Neuronal stem cell (in vitro differentiated cells): ENCODE measurements around the gene EVX1.

Source experiments
- DNase-seq: peaks from one replicate; pipeline ENCODE4 v3.0.0-alpha.2; 2013; ENCODE audit warnings: low spot score
- H2AFZ ChIP-seq: one replicate; pipeline ENCODE4 v1.6.1; 2013; ENCODE audit warnings: mild to moderate bottlenecking, low read length, inconsistent platforms
- H2AK5ac ChIP-seq: 2 replicates; pipeline ENCODE4 v1.6.1; 2013; ENCODE audit warnings: low read depth, mild to moderate bottlenecking, inconsistent platforms, low read length, moderate library complexity, mixed read lengths
- H2BK120ac ChIP-seq: 2 replicates; pipeline ENCODE4 v1.6.1; 2013; ENCODE audit warnings: low read depth, mild to moderate bottlenecking, inconsistent platforms, low read length, moderate library complexity, mixed read lengths
- H2BK12ac ChIP-seq: one replicate; pipeline ENCODE4 v1.6.1; 2013; ENCODE audit warnings: low read length, inconsistent platforms
- H2BK15ac ChIP-seq: 2 replicates; pipeline ENCODE4 v1.6.1; 2013; ENCODE audit warnings: mild to moderate bottlenecking, low read length, inconsistent platforms, mixed read lengths
- H2BK5ac ChIP-seq: one replicate; pipeline ENCODE4 v1.6.1; 2013; ENCODE audit warnings: inconsistent platforms, mild to moderate bottlenecking, low read length, moderate library complexity
- H3K14ac ChIP-seq: one replicate; pipeline ENCODE4 v1.6.1; 2013; ENCODE audit warnings: low read length, inconsistent platforms
- H3K18ac ChIP-seq: 2 replicates; pipeline ENCODE4 v1.6.1; 2013; ENCODE audit warnings: low read length, inconsistent platforms
- H3K23ac ChIP-seq: 2 replicates; pipeline ENCODE4 v1.6.1; 2013; ENCODE audit warnings: low read depth, mild to moderate bottlenecking, mixed read lengths, low read length, inconsistent platforms; ENCODE audit not compliant: poor library complexity
- H3K27ac ChIP-seq: replicated peaks from 3 replicates; pipeline ENCODE4 v1.5.1; 2013; ENCODE audit warnings: low read length, inconsistent platforms
- H3K27me3 ChIP-seq, 3 experiments: 2 replicates each; pipeline ENCODE4 v1.6.1; 2013; ENCODE audit warnings: low read length in 3 of 3, mild to moderate bottlenecking in 2 of 3, inconsistent platforms in 1 of 3, low read depth in 1 of 3, mixed read lengths in 1 of 3, moderate library complexity in 1 of 3; ENCODE audit not compliant: control insufficient read depth in 3 of 3, insufficient read depth in 3 of 3
- H3K36me3 ChIP-seq, 2 donors: replicated peaks in 1 of 2; 2 replicates each; pipeline ENCODE4 v1.6.1; 2013; ENCODE audit warnings: low read length in 2 of 2; ENCODE audit not compliant: control insufficient read depth in 2 of 2, insufficient read depth in 2 of 2
- H3K4ac ChIP-seq: 2 replicates; pipeline ENCODE4 v1.6.1; 2013; ENCODE audit warnings: inconsistent platforms, mild to moderate bottlenecking, low read length, moderate library complexity
- H3K4me1 ChIP-seq, 2 donors: 1 replicate in 1 of 2; 2 replicates in 1 of 2; pipeline ENCODE4 v1.6.1; 2013; ENCODE audit warnings: low read length in 2 of 2, low read depth in 1 of 2; ENCODE audit not compliant: control insufficient read depth in 2 of 2, insufficient read depth in 1 of 2
- H3K4me2 ChIP-seq: one replicate; pipeline ENCODE4 v1.6.1; 2013; ENCODE audit warnings: mild to moderate bottlenecking, low read length, inconsistent platforms; ENCODE audit not compliant: insufficient read depth, poor library complexity, severe bottlenecking
- H3K4me3 ChIP-seq, 2 donors: 2 replicates each; pipeline ENCODE4 v1.5.1; 2013; ENCODE audit warnings: low read length in 2 of 2, mild to moderate bottlenecking in 2 of 2, inconsistent platforms in 1 of 2, moderate library complexity in 1 of 2
- H3K79me1 ChIP-seq: one replicate; pipeline ENCODE4 v1.6.1; 2013; ENCODE audit warnings: low read depth, mild to moderate bottlenecking, inconsistent platforms, low read length, moderate library complexity
- H3K9ac ChIP-seq: one replicate; pipeline ENCODE4 v1.6.1; 2013; ENCODE audit warnings: mild to moderate bottlenecking, low read depth, low read length, inconsistent platforms; ENCODE audit not compliant: poor library complexity
- H3K9me3 ChIP-seq, 2 donors: replicated peaks in 1 of 2; 2 replicates each; pipeline versions ENCODE3 to v1.6.1; 2013; ENCODE audit warnings: low read length in 2 of 2, mild to moderate bottlenecking in 2 of 2, inconsistent platforms in 1 of 2, low read depth in 1 of 2, mixed read lengths in 1 of 2, moderate library complexity in 1 of 2; ENCODE audit not compliant: control insufficient read depth in 2 of 2, insufficient read depth in 1 of 2
- H4K8ac ChIP-seq: one replicate; pipeline ENCODE4 v1.6.1; 2013; ENCODE audit warnings: low read depth, mild to moderate bottlenecking, inconsistent platforms, low read length, moderate library complexity
- H4K91ac ChIP-seq: one replicate; pipeline ENCODE4 v1.6.1; 2013; ENCODE audit warnings: low read length, low read depth, mild to moderate bottlenecking, inconsistent platforms; ENCODE audit not compliant: poor library complexity
- WGBS, 2 donors: extraction: QIAGEN DNeasy Blood & Tissue Kit; methylation state at CpG; one replicate each; pipeline ENCODE4 v1.1.7; 2013; ENCODE audit warnings: missing lambda C conversion rate in 2 of 2, mixed read lengths in 1 of 2; ENCODE audit not compliant: insufficient read length in 2 of 2, insufficient replicate concordance in 1 of 2; ENCODE audit errors: extremely low coverage in 2 of 2; 5-methylcytosine and 5-hydroxymethylcytosine counted together

EVX1 gene

DNA sequence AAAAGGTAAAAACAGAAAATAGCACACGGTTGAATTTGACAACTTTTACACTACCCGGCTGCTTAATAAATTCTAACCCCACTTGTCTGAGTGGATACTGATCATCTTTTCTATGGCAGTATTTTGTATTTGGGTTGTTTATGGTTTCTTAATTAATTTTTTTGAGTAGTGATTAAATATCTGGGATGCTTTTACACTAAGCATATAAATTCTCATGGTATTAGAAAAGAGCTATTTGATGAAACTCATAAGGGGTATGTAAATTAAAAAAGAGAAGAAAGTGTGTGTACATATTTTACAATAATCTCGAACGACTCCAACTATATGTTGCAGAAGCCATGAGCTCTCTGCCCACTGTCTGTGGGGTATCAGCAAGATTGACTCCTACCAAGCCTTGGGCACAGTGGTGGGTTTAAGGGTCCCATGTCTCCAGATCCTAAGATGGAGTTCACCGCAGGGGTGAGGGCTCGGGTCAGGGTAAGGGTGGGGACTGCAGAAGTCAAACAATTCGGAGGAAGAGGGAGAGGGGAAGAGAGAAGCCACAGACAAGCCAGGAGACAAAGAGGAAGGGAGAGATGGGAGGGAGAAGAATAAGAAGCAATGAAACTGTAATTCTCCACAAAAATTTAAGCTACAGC lies 35.1 kb upstream of the EVX1 start:
- no peak overlapping the region for H3K14ac ChIP-seq
- no peak for DNase-seq
- no CpG with 5 or more reads among the region's 7 CpGs for WGBS, 2 donors
- no peak overlapping the region for H3K4me2 ChIP-seq
- H3K27ac ChIP-seq, result no peak overlapping the region
- H2BK15ac ChIP-seq, result no peak overlapping the region
- H3K36me3 ChIP-seq, result no peaks in the 10 kb centered on the region
- no peak overlapping the region for H3K4ac ChIP-seq
- H2BK12ac ChIP-seq, result no peak overlapping the region
- H3K27me3 ChIP-seq, result peaks cover 43 to 100% (median 97%) of the 10 kb centered on the region in 3 experiments
- H3K9me3 ChIP-seq, result no peaks in the 10 kb centered on the region
- no peak overlapping the region for H2AFZ ChIP-seq
- no peak overlapping the region for H4K8ac ChIP-seq
- H3K23ac ChIP-seq, result no peak overlapping the region
- H2BK5ac ChIP-seq, result no peak overlapping the region
- H3K79me1 ChIP-seq, result no peaks in the 10 kb centered on the region
- no peak overlapping the region for H4K91ac ChIP-seq
- no peaks in the 10 kb centered on the region for H3K4me1 ChIP-seq
- H2BK120ac ChIP-seq, result no peak overlapping the region
- H3K4me3 ChIP-seq, result no peak overlapping the region
- H3K9ac ChIP-seq, result no peak overlapping the region
- H2AK5ac ChIP-seq, result no peak overlapping the region
- no peak overlapping the region for H3K18ac ChIP-seq

DNA sequence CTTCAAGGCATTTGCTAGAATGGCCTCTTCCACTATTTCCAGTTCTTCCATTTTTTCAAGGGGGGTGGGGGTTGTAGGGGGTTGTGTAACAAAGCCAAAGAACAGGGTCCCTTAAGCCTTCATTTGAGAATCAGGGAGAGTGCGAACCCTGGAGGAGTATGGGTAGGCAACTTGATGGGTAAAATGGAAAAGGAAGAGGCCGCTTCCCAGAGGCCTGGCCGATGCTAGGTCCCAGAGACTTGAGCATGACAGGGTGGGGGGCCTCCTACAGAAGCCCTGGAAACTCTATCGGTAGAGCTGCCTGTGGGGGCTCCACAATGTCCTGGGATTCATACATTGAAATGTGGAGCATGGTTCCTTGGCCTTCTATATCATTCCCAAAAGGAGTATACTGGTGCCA lies 33.6 kb upstream of the EVX1 start:
- Histone ChIP-seq H2BK120ac (no peak overlapping the region), H3K27me3 (peaks cover 50 to 100% (median 97%) of the 10 kb centered on the region in 3 experiments), H3K4me1 (no peaks in the 10 kb centered on the region), H3K9me3 (no peaks in the 10 kb centered on the region), H3K27ac (no peak overlapping the region), H3K79me1 (no peaks in the 10 kb centered on the region), H3K9ac (no peak overlapping the region), H2AK5ac (no peak overlapping the region), H3K18ac (no peak overlapping the region), H4K91ac (no peak overlapping the region), H3K23ac (no peak overlapping the region), H3K4ac (no peak overlapping the region), H2BK15ac (no peak overlapping the region), H3K4me3 (no peak overlapping the region), H3K36me3 (no peaks in the 10 kb centered on the region), H4K8ac (no peak overlapping the region), H3K14ac (no peak overlapping the region), H2BK5ac (no peak overlapping the region), H2BK12ac (no peak overlapping the region), H3K4me2 (no peak overlapping the region), H2AFZ (no peak overlapping the region)
- DNase-seq, result no peak
- no CpG with 5 or more reads among the region's 4 CpGs for WGBS, 2 donors

DNA sequence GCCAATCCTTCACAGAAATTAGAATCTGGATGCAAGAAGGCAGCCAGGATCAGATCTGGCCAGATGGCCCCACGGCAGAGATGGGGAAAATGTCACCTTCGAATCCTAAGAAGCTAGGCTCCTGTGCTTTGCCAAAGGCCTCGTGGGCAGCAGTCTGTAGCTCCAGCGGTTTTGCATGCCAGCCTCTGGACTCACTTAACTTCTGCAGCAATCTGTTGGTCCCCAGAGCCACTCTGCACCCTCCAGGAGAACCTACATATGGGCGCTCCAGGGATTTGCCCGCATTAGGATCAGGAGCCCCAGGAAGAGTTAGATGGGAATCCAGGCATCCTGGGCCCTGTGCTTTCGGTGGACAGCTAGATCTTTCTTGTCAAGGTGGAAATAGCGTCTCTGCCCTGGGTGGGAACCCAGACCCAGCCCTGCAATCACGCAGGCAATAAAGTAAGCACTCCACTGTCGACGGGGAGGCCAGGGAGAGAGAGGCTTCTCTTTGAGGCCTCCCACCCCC lies 32.6 kb upstream of the EVX1 start:
- Histone ChIP-seq H2BK120ac (no peak overlapping the region), H3K18ac (no peak overlapping the region), H2BK12ac (no peak overlapping the region), H2AFZ (no peak overlapping the region), H3K9me3 (no peaks in the 10 kb centered on the region), H3K4me2 (no peak overlapping the region), H3K4me1 (no peaks in the 10 kb centered on the region), H3K79me1 (no peaks in the 10 kb centered on the region), H2BK15ac (no peak overlapping the region), H3K4ac (no peak overlapping the region), H3K9ac (no peak overlapping the region), H3K4me3 (no peak overlapping the region), H4K8ac (no peak overlapping the region), H2BK5ac (no peak overlapping the region), H3K36me3 (no peaks in the 10 kb centered on the region), H3K23ac (no peak overlapping the region), H2AK5ac (no peak overlapping the region), H3K27me3 (peaks cover 49 to 100% (median 97%) of the 10 kb centered on the region in 3 experiments), H3K14ac (no peak overlapping the region), H3K27ac (no peak overlapping the region), H4K91ac (no peak overlapping the region)
- DNase-seq, result no peak
- WGBS, 2 donors, result no CpG with 5 or more reads among the region's 11 CpGs

DNA sequence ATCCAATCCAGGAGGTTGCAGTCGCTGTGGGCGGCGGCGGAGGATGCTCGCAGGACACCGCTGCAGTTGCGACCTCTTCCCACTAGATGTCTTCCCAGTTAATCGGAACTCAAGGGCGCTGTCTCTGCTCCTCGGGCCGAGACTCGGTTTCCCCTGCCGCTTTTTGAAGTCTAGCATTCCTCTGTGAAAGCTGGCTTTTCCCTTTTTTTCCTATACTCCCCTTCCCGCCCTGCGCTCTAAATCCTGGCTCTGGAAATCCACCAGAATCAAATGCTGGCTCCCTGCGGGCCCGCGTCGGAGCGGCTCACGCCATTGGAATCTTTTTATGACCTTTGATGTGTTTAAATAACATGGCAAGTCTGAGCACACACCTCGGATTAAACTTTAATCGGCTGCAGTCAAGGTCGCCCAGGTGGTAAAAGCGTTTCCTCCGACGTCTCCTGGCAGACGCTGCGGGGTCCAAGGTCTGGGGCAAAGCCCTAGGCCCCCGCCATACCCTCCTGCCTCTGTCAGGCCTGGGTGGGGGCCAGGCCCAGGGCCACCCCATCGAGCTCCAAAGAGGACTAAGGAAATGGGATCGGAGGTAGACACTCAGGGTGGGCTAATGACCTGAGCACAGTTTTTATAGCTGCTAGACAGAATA lies 32.0 kb upstream of the EVX1 start:
- no peaks in the 10 kb centered on the region for H3K4me1 ChIP-seq
- H3K79me1 ChIP-seq, result no peaks in the 10 kb centered on the region
- H3K9me3 ChIP-seq, result no peaks in the 10 kb centered on the region
- no peak overlapping the region for H3K27ac ChIP-seq
- peaks cover 46 to 100% (median 97%) of the 10 kb centered on the region in 3 experiments for H3K27me3 ChIP-seq
- WGBS, 2 donors, result no CpG with 5 or more reads among the region's 32 CpGs
- H2BK12ac ChIP-seq, result no peak overlapping the region
- H3K36me3 ChIP-seq, result no peaks in the 10 kb centered on the region
- no peak overlapping the region for H3K14ac ChIP-seq
- H2BK15ac ChIP-seq, result no peak overlapping the region
- no peak overlapping the region for H3K23ac ChIP-seq
- no peak overlapping the region for H4K8ac ChIP-seq
- H2BK5ac ChIP-seq, result no peak overlapping the region
- no peak overlapping the region for H2BK120ac ChIP-seq
- H2AK5ac ChIP-seq, result no peak overlapping the region
- H3K9ac ChIP-seq, result no peak overlapping the region
- no peak overlapping the region for H3K4me2 ChIP-seq
- no peak overlapping the region for H3K18ac ChIP-seq
- no peak overlapping the region for H3K4me3 ChIP-seq
- H3K4ac ChIP-seq, result no peak overlapping the region
- no peak overlapping the region for H4K91ac ChIP-seq
- peak overlapping the region; percentile 18 for H2AFZ ChIP-seq
- no peak for DNase-seq
